ENCODE data around the gene NGF. TPM values are rescaled to one million over a fixed set of nuclear protein-coding genes. Genes with fewer than 3 reads are reported as not detected.

The NGF gene
- total and polyA plus RNA-seq, 2 of the 4 experiments (the other 2 are of a cell fraction) = 12.5 to 21.7 TPM

- Histone ChIP-seq H3K4me3 (ENCODE audit: insufficient read depth, low read depth, low read length) (peak overlapping the region; percentile 84; the same call in 1 of the 2 replicates), H2BK5ac (ENCODE audit: low read depth, low read length, poor library complexity, severe bottlenecking) (no peak overlapping the region), H2BK20ac (ENCODE audit: low read depth, low read length) (no peak overlapping the region), H4K91ac (ENCODE audit: insufficient read depth, low read depth, low read length) (no peak overlapping the region), H3K79me1 (ENCODE audit: low read depth in 1 of 2, low read length in 2 of 2) (peaks cover 5 to 17% of the 10 kb centered on the region in 2 experiments; a peak in 2 of 4 replicates), H3K9ac (ENCODE audit: low read depth, low read length) (no peak overlapping the region), H2AK5ac (ENCODE audit: low read depth, low read length) (no peak overlapping the region), H3K36me3 (ENCODE audit: control insufficient read depth, insufficient read depth, low read length) (no peaks in the 10 kb centered on the region), H2BK15ac (ENCODE audit: low read depth, low read length) (no peak overlapping the region), H3K4me1 (ENCODE audit: control insufficient read depth, insufficient read depth, low read length) (peaks cover 4% of the 10 kb centered on the region; the same call in 1 of the 2 replicates), H3K4me2 (ENCODE audit: low read depth, low read length) (peak overlapping the region; percentile 99), H4K20me1 (ENCODE audit: insufficient read depth, low read length) (no peaks in the 10 kb centered on the region), H3K9me3 (ENCODE audit: control insufficient read depth, insufficient read depth, low read length) (no peaks in the 10 kb centered on the region), H3K27ac (ENCODE audit: insufficient read depth, low read length) (no peak overlapping the region), H3K27me3 (ENCODE audit: control insufficient read depth, insufficient read depth, low read length) (peaks cover 7% of the 10 kb centered on the region; the same call in 1 of the 2 replicates), H3K4ac (ENCODE audit: low read depth, low read length) (no peak overlapping the region), H3K9me1 (ENCODE audit: insufficient read depth, low read length) (no peaks in the 10 kb centered on the region), H2AFZ (replicated peaks; ENCODE audit: low read length, poor library complexity) (peak overlapping the region; percentile 96), H3K56ac (ENCODE audit: extremely low read depth, insufficient read depth, low read length) (no peak overlapping the region), H3K23ac (ENCODE audit: low read depth, low read length) (no peak overlapping the region), H4K5ac (ENCODE audit: low read depth, low read length) (no peak overlapping the region), H3K18ac (ENCODE audit: low read depth, low read length) (no peak overlapping the region), H2BK120ac (ENCODE audit: low read depth, low read length) (no peak overlapping the region), H4K8ac (ENCODE audit: low read depth in 2 of 2, low read length in 2 of 2) (no peak overlapping the region), H2AK9ac (replicated peaks; ENCODE audit: low read depth, low read length, poor library complexity) (no peak overlapping the region), H3K14ac (replicated peaks; ENCODE audit: low read depth, low read length) (no peak overlapping the region)
- dilution Hi-C loops (cut with HindIII; ENCODE audit: low sequenced_read_pairs, unreplicated experiment) (no loop called here), intact Hi-C loops (cut with micrococcal nuclease) (loop anchor here (2.0 kb wide), 1 partner anchor 128 kb away; no protein-coding TSS in a partner anchor), in situ Hi-C loops (cut with MboI; ENCODE audit: low sequenced_read_pairs) (loop anchor here (10.0 kb wide), 1 partner anchor 164 kb away; no protein-coding TSS in a partner anchor)
- BruUV-seq (replicated peaks) = no TSS peak
- TF ChIP-seq CTCF (conservative IDR thresholded peaks at IDR 0.05; ENCODE audit: low read depth, low read length) (no peak), MAZ (IDR thresholded peaks at IDR 0.05; ENCODE audit: borderline replicate concordance, low read depth, low read length) (no peak), NFE2L2 (IDR thresholded peaks at IDR 0.05; ENCODE audit: low read depth, low read length) (no peak), MXI1 (IDR thresholded peaks at IDR 0.05; ENCODE audit: borderline replicate concordance, low read depth, low read length) (no peak), RAD21 (IDR thresholded peaks at IDR 0.05; ENCODE audit: low read length) (no peak), SMC3 (IDR thresholded peaks at IDR 0.05; ENCODE audit: low read depth, low read length) (no peak), CEBPB (IDR thresholded peaks at IDR 0.05; ENCODE audit: low read depth, low read length) (no peak), BHLHE40 (IDR thresholded peaks at IDR 0.05; ENCODE audit: low read depth, low read length) (no peak), RCOR1 (IDR thresholded peaks at IDR 0.05; ENCODE audit: insufficient replicate concordance, low read length) (no peak), RFX5 (IDR thresholded peaks at IDR 0.05; ENCODE audit: low read depth, low read length) (no peak), POLR2A (IDR thresholded peaks at IDR 0.05; ENCODE audit: low read depth, low read length) (no peak), MAFK (IDR thresholded peaks at IDR 0.05; ENCODE audit: low read depth, low read length) (no peak), CHD1 (IDR thresholded peaks at IDR 0.05; ENCODE audit: low read depth, low read length) (no peak)
- TF ChIP-seq, protein P1, sequence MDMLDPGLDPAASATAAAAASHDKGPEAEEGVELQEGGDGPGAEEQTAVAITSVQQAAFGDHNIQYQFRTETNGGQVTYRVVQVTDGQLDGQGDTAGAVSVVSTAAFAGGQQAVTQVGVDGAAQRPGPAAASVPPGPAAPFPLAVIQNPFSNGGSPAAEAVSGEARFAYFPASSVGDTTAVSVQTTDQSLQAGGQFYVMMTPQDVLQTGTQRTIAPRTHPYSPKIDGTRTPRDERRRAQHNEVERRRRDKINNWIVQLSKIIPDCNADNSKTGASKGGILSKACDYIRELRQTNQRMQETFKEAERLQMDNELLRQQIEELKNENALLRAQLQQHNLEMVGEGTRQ (IDR thresholded peaks at IDR 0.05; ENCODE audit: low read depth, low read length) = no peak
- ChIA-PET CTCF (no interaction called here), POLR2A (ENCODE audit: unreplicated experiment) (no interaction called here)
- no peak for ATAC-seq (ENCODE audit: low read depth)
- no peak for DNase-seq
- WGBS, 2 experiments (ENCODE audit: extremely low coverage in 2 of 2, insufficient read length in 1 of 2) = 32% methylated on average over 11 of the region's 25 CpGs; no CpG with 5 or more reads in 1 of the 2 experiments
Observed at GRCh38 chr1:115338457-115338820, 390 bp upstream of the NGF start.

Data from IMR-90 (cell line).